ENCODE results near the gene KLHDC3. TPM values are rescaled to one million over a fixed set of nuclear protein-coding genes. Genes with fewer than 3 reads are reported as not detected.

The KLHDC3 gene
- total RNA-seq, 1 donor from 2014 or later: 90.3 TPM

- Mint-ChIP-seq H3K9me3 (ENCODE audit: low read depth) (no peaks in the 10 kb centered on the region), H3K36me3 (ENCODE audit: low read depth) (peaks cover 2% of the 10 kb centered on the region), H3K4me3 (ENCODE audit: unreplicated experiment) (peak within 1 kb of the TSS; percentile 86), H3K27ac (ENCODE audit: unreplicated experiment) (peak within 1 kb of the TSS; percentile 89), H3K27me3 (ENCODE audit: low read depth) (no peaks in the 10 kb centered on the region), H3K4me1 (ENCODE audit: low read depth) (peaks cover 54% of the 10 kb centered on the region)
- TF ChIP-seq CTCF (IDR thresholded peaks at IDR 0.05): peak; percentile 13
- peak; percentile 97 for DNase-seq (ENCODE audit: low spot score)
Measured at GRCh38 chr6:42984001-42984923, 29.8 kb upstream of the KLHDC3 start, which contains the start of gene PPP2R5D. TSS of gene PPP2R5D (plus strand) at chr6:42984570. CDS start at chr6:42984678, 108 bp downstream.

- Mint-ChIP-seq H3K27me3 (ENCODE audit: low read depth) (no peaks in the 10 kb centered on the region), H3K9me3 (ENCODE audit: low read depth) (no peaks in the 10 kb centered on the region), H3K4me3 (ENCODE audit: unreplicated experiment) (peak overlapping the region; percentile 86), H3K27ac (ENCODE audit: unreplicated experiment) (peak overlapping the region; percentile 78), H3K4me1 (ENCODE audit: low read depth) (peaks cover 49% of the 10 kb centered on the region), H3K36me3 (ENCODE audit: low read depth) (peaks cover 5% of the 10 kb centered on the region)
- TF ChIP-seq CTCF (IDR thresholded peaks at IDR 0.05): no peak
- no peak for DNase-seq (ENCODE audit: low spot score)
Measured at GRCh38 chr6:42984924-42985475, 29.0 kb upstream of the KLHDC3 start.

GRCh38 chr6:42987533-42988451 lies 26.3 kb upstream of the KLHDC3 start:
- TF ChIP-seq CTCF (IDR thresholded peaks at IDR 0.05): no peak
- Mint-ChIP-seq H3K27ac (ENCODE audit: unreplicated experiment) (peak overlapping the region; percentile 15), H3K9me3 (ENCODE audit: low read depth) (no peaks in the 10 kb centered on the region), H3K27me3 (ENCODE audit: low read depth) (no peaks in the 10 kb centered on the region), H3K4me3 (ENCODE audit: unreplicated experiment) (no peak overlapping the region), H3K4me1 (ENCODE audit: low read depth) (peaks cover 48% of the 10 kb centered on the region), H3K36me3 (ENCODE audit: low read depth) (peaks cover 9% of the 10 kb centered on the region)
- no peak for DNase-seq (ENCODE audit: low spot score)

- Mint-ChIP-seq H3K4me3 (ENCODE audit: unreplicated experiment) (no peak overlapping the region), H3K36me3 (ENCODE audit: low read depth) (peaks cover 9% of the 10 kb centered on the region)
- DNase-seq (ENCODE audit: low spot score): no peak
Measured at GRCh38 chr6:42988486-42989020, 25.5 kb upstream of the KLHDC3 start.

More at GRCh38 chr6:42988486-42989020, 25.5 kb upstream of the KLHDC3 start:
- no peaks in the 10 kb centered on the region for H3K9me3 Mint-ChIP-seq (ENCODE audit: low read depth)
- no peak for TF ChIP-seq CTCF (IDR thresholded peaks at IDR 0.05)
- peaks cover 47% of the 10 kb centered on the region for H3K4me1 Mint-ChIP-seq (ENCODE audit: low read depth)
- H3K27ac Mint-ChIP-seq (ENCODE audit: unreplicated experiment): peak overlapping the region; percentile 15
- H3K27me3 Mint-ChIP-seq (ENCODE audit: low read depth): no peaks in the 10 kb centered on the region
